GM23338 (cell line): ENCODE data around the gene ARRDC1. TPM values are rescaled to one million over a fixed set of nuclear protein-coding genes. Genes with fewer than 3 reads are reported as not detected.
A peak's percentile ranks its signal among the peaks of the same experiment; 100 is the strongest.

Experiments
- ATAC-seq: fragments of 200-7000 bp; cut with Tn5 transposase; 3 replicates; pipeline ENCODE4 v1.9.1; 2020
- DNase-seq: peaks from one replicate; pipeline ENCODE4 v3.0.0-alpha.2; 2015; ENCODE audit warnings: low spot score
- H2AFZ ChIP-seq: fragments of 200-600 bp; sonication (generic); 2 replicates; pipeline ENCODE4 v1.8.0; 2016; ENCODE audit warnings: antibody characterized with exemption, mild to moderate bottlenecking, moderate library complexity
- H3F3A ChIP-seq: fragments of 200-600 bp; sonication (generic); replicated peaks from 2 replicates; pipeline ENCODE4 v1.8.0; 2017; ENCODE audit warnings: antibody characterized with exemption, mixed run types, low read depth
- H3K27ac ChIP-seq: fragments of 200-600 bp; sonication (generic); 2 replicates; pipeline ENCODE4 v1.6.1; 2016; ENCODE audit warnings: low read depth
- H3K27me3 ChIP-seq: fragments of 200-600 bp; sonication (generic); 2 replicates; pipeline ENCODE4 v1.8.0; 2016; ENCODE audit warnings: mild to moderate bottlenecking, mixed run types, moderate library complexity; ENCODE audit not compliant: insufficient read depth
- H3K36me3 ChIP-seq: fragments of 200-600 bp; sonication (generic); 2 replicates; pipeline ENCODE4 v1.8.0; 2016; ENCODE audit warnings: mild to moderate bottlenecking; ENCODE audit not compliant: insufficient read depth
- H3K4me1 ChIP-seq: fragments of 200-600 bp; sonication (generic); 2 replicates; pipeline ENCODE4 v1.8.0; 2016; ENCODE audit warnings: mild to moderate bottlenecking, moderate library complexity; ENCODE audit not compliant: insufficient read depth
- H3K4me2 ChIP-seq: fragments of 200-600 bp; sonication (generic); 2 replicates; pipeline ENCODE4 v1.7.1; 2017; ENCODE audit warnings: mixed run types
- H3K4me3 ChIP-seq: fragments of 200-600 bp; sonication (generic); 2 replicates; pipeline ENCODE4 v1.6.1; 2016; ENCODE audit warnings: mixed run types
- H3K79me2 ChIP-seq: fragments of 200-600 bp; sonication (generic); replicated peaks from 2 replicates; pipeline ENCODE4 v1.8.0; 2017; ENCODE audit warnings: mild to moderate bottlenecking; ENCODE audit not compliant: insufficient read depth
- H3K9me2 ChIP-seq: fragments of 200-600 bp; sonication (generic); 2 replicates; pipeline ENCODE4 v1.8.0; 2017; ENCODE audit not compliant: insufficient read depth
- H4K20me1 ChIP-seq: fragments of 200-600 bp; sonication (generic); replicated peaks from 2 replicates; pipeline ENCODE4 v1.8.0; 2017; ENCODE audit warnings: mild to moderate bottlenecking; ENCODE audit not compliant: insufficient read depth
- H3K27ac Mint-ChIP-seq: 2 replicates; pipeline ENCODE4 v1.8.0; 2020; ENCODE audit warnings: inconsistent platforms, mild to moderate bottlenecking, moderate library complexity, mixed read lengths
- H3K27me3 Mint-ChIP-seq: 3 replicates; pipeline ENCODE4 v1.8.0; 2022; ENCODE audit warnings: low read depth, mild to moderate bottlenecking, moderate library complexity, mixed read lengths, inconsistent platforms; ENCODE audit not compliant: insufficient read depth, poor library complexity
- H3K36me3 Mint-ChIP-seq: 3 replicates; pipeline ENCODE4 v1.8.0; 2021; ENCODE audit warnings: low read depth, mild to moderate bottlenecking, inconsistent platforms, moderate library complexity, mixed read lengths
- H3K4me1 Mint-ChIP-seq: 3 replicates; pipeline ENCODE4 v1.8.0; 2020; ENCODE audit warnings: mild to moderate bottlenecking, inconsistent platforms, mixed read lengths
- H3K4me3 Mint-ChIP-seq: 3 replicates; pipeline ENCODE4 v1.8.0; 2021; ENCODE audit warnings: moderate library complexity, mild to moderate bottlenecking, inconsistent platforms, mixed read lengths
- H3K9me3 Mint-ChIP-seq: 3 replicates; pipeline ENCODE4 v1.8.0; 2020; ENCODE audit warnings: moderate library complexity, mild to moderate bottlenecking, inconsistent platforms, mixed read lengths
- CREB1 ChIP-seq: fragments of 250-450 bp; sonication (Bioruptor Pico); IDR thresholded peaks from 2 replicates; pipeline ENCODE4 v1.5.0; 2020; ENCODE audit warnings: low read depth, mild to moderate bottlenecking, moderate library complexity
- ETS1 ChIP-seq: IDR thresholded peaks from 2 replicates; pipeline ENCODE4 v1.6.1; 2016; ENCODE audit warnings: antibody characterized with exemption
- EZH2phosphoT487 ChIP-seq: fragments of 200-600 bp; sonication (generic); IDR thresholded peaks from one replicate; pipeline ENCODE4 v1.8.1; 2018; ENCODE audit warnings: antibody characterized with exemption; ENCODE audit not compliant: unreplicated experiment
- POLR2AphosphoS5 ChIP-seq: IDR thresholded peaks from 2 replicates; pipeline ENCODE4 v1.6.1; 2016; ENCODE audit warnings: antibody characterized with exemption, low read depth
- ZNF462 ChIP-seq: fragments of 250-450 bp; sonication (Bioruptor Pico); IDR thresholded peaks from 2 replicates; pipeline ENCODE4 v1.5.0; 2020; ENCODE audit warnings: mild to moderate bottlenecking, moderate library complexity
- polyA plus RNA-seq: library from polyadenylated mRNA; unstranded; fragments of >200 nt; fragmentation: Nextera tagmentation; extraction: Ambion mirVana; gene quantifications from 2 replicates; pipeline ENCODE4 v1.2.1, GENCODE V29; 2016
- total RNA-seq: library from RNA; depleted of rRNA; stranded (reverse); fragments of >200 nt; shearing (Covaris generic); gene quantifications from 2 replicates; pipeline ENCODE4 v1.2.3, GENCODE V29; 2014

ARRDC1 gene
- total and polyA plus RNA-seq, 2 experiments from 2014 or later = 36.6 to 63.8 TPM

GRCh38 chr9:137663584-137663983, 58.1 kb downstream of the ARRDC1 start:
- H3K4me1 Mint-ChIP-seq = peaks cover 53% of the 10 kb centered on the region
- H3K4me3 Mint-ChIP-seq = no peak overlapping the region

More at GRCh38 chr9:137663584-137663983, 58.1 kb downstream of the ARRDC1 start:
- 0 out of 2 replicates have a peak, but pooled peaks cover 4% of the 10 kb centered on the region for H4K20me1 ChIP-seq
- no peak overlapping the region for H2AFZ ChIP-seq
- H3F3A ChIP-seq = peaks cover 10% of the 10 kb centered on the region
- no peaks in the 10 kb centered on the region for H3K27me3 ChIP-seq
- peak; percentile 43 for DNase-seq
- peak overlapping the region; percentile 60 for H3K4me2 ChIP-seq
- peaks cover 4% of the 10 kb centered on the region for H3K27me3 Mint-ChIP-seq
- H3K4me3 ChIP-seq = no peak overlapping the region
- H3K36me3 Mint-ChIP-seq = peaks cover 14% of the 10 kb centered on the region
- no peaks in the 10 kb centered on the region for H3K9me3 Mint-ChIP-seq
- H3K36me3 ChIP-seq = no peaks in the 10 kb centered on the region; the same call in 1 of the 2 replicates
- no peaks in the 10 kb centered on the region for H3K9me2 ChIP-seq
- 0 out of 2 replicates have a peak overlapping the region, but pooled peaks have one; percentile 12 for H3K27ac Mint-ChIP-seq
- H3K79me2 ChIP-seq = peaks cover 94% of the 10 kb centered on the region
- H3K4me1 ChIP-seq = peaks cover 51% of the 10 kb centered on the region
- TF ChIP-seq CREB1 (CRISPR knock-in tag) (no peak), ZNF462 (no peak), ETS1 (no peak), POLR2AphosphoS5 (no peak), EZH2phosphoT487 (no peak)
- peak overlapping the region; percentile 87 for H3K27ac ChIP-seq
- peak; percentile 8 for ATAC-seq
